ENCODE measurements around the gene SP5. TPM values are rescaled to one million over a fixed set of nuclear protein-coding genes. Genes with fewer than 3 reads are reported as not detected.
"Not testable (repeated sequence)": the region's sequence is repeated elsewhere in the genome, so short reads cannot be mapped to it uniquely, and the experiment has no call there.

The SP5 gene
- total and polyA plus RNA-seq, 8 donors, result 2.8 to 12.6 (median 8.5) TPM

DNA sequence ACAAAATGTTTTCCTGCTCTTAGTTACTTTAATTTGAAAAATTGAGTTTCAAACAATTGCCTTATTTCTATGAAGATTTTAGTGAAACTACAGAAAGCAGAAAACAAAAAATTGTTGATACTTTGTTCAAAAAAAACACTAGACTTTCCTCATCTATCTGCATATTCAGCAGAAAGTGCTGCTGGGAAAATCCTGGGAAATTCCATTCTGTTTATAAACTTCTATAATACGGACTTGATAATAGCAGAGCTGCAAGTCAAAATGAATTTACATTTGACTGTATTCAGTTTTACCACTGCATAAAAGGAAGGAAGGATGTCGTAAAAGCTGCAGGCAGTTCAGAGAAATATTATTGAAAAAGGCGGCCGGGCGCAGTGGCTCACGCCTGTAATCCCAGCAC lies 30.2 kb downstream of the SP5 start:
- H3K36me3 ChIP-seq, result no peaks in the 10 kb centered on the region
- no peak overlapping the region for H3K27ac ChIP-seq
- H3K4me3 ChIP-seq, result no peak overlapping the region
- H3K4me1 ChIP-seq, result peaks cover 6 to 14% of the 10 kb centered on the region in 2 donors
- H3K27me3 ChIP-seq, result no peaks in the 10 kb centered on the region
- TF ChIP-seq, protein P1, sequence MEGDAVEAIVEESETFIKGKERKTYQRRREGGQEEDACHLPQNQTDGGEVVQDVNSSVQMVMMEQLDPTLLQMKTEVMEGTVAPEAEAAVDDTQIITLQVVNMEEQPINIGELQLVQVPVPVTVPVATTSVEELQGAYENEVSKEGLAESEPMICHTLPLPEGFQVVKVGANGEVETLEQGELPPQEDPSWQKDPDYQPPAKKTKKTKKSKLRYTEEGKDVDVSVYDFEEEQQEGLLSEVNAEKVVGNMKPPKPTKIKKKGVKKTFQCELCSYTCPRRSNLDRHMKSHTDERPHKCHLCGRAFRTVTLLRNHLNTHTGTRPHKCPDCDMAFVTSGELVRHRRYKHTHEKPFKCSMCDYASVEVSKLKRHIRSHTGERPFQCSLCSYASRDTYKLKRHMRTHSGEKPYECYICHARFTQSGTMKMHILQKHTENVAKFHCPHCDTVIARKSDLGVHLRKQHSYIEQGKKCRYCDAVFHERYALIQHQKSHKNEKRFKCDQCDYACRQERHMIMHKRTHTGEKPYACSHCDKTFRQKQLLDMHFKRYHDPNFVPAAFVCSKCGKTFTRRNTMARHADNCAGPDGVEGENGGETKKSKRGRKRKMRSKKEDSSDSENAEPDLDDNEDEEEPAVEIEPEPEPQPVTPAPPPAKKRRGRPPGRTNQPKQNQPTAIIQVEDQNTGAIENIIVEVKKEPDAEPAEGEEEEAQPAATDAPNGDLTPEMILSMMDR (IDR thresholded peaks at IDR 0.05), result no peak
- DNase-seq (no peak), ATAC-seq (no peak)
- no peaks in the 10 kb centered on the region for H3K9me3 ChIP-seq
- intact Hi-C loops (cut with DNase I), result no loop called here

DNA sequence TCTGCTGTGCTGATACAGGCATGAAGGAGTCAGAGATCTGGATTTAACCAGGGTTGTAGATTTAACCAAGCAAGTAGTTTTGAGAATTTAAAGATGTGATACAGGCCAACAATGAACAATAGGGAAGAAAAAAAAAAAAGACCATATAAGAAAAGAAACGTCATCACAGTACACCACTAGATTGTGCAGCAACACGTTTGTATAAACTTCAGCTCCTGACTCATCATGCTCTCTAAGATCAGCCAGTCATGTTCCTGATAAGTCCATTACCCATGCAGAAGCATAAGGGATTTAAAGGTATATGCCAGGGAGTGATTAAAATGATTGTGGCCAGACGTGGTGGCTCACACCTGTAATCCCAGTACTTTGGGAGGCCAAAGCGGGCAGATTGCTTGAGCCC lies 32.8 kb downstream of the SP5 start:
- Histone ChIP-seq H3K9me3 (no peaks in the 10 kb centered on the region), H3K27ac (no peak overlapping the region), H3K27me3 (no peaks in the 10 kb centered on the region), H3K4me1 (peaks cover 6 to 14% of the 10 kb centered on the region in 2 donors), H3K4me3 (no peak overlapping the region), H3K36me3 (no peaks in the 10 kb centered on the region)
- DNase-seq (no peak), ATAC-seq (no peak)
- TF ChIP-seq, protein P1 (IDR thresholded peaks at IDR 0.05), result no peak
- intact Hi-C loops (cut with DNase I), result no loop called here

DNA sequence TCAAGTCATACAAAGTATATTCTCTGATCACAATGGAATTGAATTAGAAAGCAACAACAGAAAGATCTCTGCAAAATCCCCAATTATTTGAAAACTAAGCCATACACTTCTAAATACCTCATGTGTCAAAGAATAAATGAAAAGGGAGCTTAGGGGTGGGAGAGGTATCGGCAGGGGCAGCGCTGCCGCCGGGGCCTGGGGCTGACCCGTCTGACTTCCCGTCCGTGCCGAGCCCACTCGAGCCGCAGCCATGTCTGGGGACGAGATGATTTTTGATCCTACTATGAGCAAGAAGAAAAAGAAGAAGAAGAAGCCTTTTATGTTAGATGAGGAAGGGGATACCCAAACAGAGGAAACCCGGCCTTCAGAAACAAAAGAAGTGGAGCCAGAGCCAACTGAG lies 36.4 kb downstream of the SP5 start:
- H3K36me3 ChIP-seq; H3K4me3 ChIP-seq; ATAC-seq; DNase-seq; H3K27me3 ChIP-seq; H3K27ac ChIP-seq; H3K9me3 ChIP-seq; intact Hi-C loops (cut with DNase I); H3K4me1 ChIP-seq: not testable (repeated sequence)

GRCh38 chr2:170761572-170761971 lies 46.4 kb downstream of the SP5 start:
- Histone ChIP-seq H3K36me3 (no peaks in the 10 kb centered on the region), H3K27me3 (no peaks in the 10 kb centered on the region), H3K4me3 (no peak overlapping the region), H3K27ac (no peak overlapping the region), H3K4me1 (no peaks in the 10 kb centered on the region), H3K9me3 (no peaks in the 10 kb centered on the region)
- no peak for DNase-seq
- intact Hi-C loops (cut with DNase I), result no loop called here
- no peak for ATAC-seq
- TF ChIP-seq, protein P1 (IDR thresholded peaks at IDR 0.05), result no peak

DNA sequence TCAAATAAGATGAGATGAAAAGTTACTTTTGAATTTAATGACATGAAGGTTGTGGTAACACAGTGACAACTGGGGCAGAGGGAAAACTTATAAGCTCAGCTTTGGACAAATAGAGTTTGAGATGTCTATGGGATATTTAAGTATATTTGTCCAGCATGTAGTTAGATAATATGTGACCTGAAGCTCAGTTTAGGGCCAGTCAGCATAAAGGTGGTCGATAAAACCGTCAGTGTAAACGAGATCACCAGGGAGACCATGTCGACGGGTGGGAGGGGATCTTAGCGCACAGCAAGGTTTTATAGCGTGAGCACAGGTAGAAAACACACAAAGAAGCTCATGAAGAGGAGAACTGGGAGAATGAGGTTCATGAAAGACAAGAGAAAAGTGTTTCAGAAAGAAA lies 47.6 kb downstream of the SP5 start:
- Histone ChIP-seq H3K36me3 (no peaks in the 10 kb centered on the region), H3K27ac (no peak overlapping the region), H3K4me3 (no peak overlapping the region), H3K27me3 (no peaks in the 10 kb centered on the region), H3K4me1 (no peaks in the 10 kb centered on the region), H3K9me3 (no peaks in the 10 kb centered on the region)
- TF ChIP-seq, protein P1 (IDR thresholded peaks at IDR 0.05), result no peak
- DNase-seq, result no peak
- no peak for ATAC-seq
- intact Hi-C loops (cut with DNase I), result no loop called here

GRCh38 chr2:170763232-170763631 lies 48.1 kb downstream of the SP5 start:
- Histone ChIP-seq H3K9me3 (no peaks in the 10 kb centered on the region), H3K27me3 (no peaks in the 10 kb centered on the region), H3K4me1 (no peaks in the 10 kb centered on the region), H3K27ac (no peak overlapping the region), H3K4me3 (no peak overlapping the region), H3K36me3 (no peaks in the 10 kb centered on the region)
- no peak for ATAC-seq
- DNase-seq, result no peak
- intact Hi-C loops (cut with DNase I), result no loop called here
- TF ChIP-seq, protein P1 (IDR thresholded peaks at IDR 0.05), result no peak
